Stimulated activated CD8-positive, alpha-beta memory T cell treated with anti-CD3 and anti-CD28 coated beads, Interleukin-2, amount 100 ng/mL, for 1 hour (primary cell): Measurements from ENCODE around the gene FSIP1.

Experiments used
- DNase-seq, 2 donors: peaks; one replicate each; pipeline ENCODE4 v3.0.0-alpha.2; 2020; ENCODE audit warnings: low read depth in 2 of 2

Gene FSIP1

DNA sequence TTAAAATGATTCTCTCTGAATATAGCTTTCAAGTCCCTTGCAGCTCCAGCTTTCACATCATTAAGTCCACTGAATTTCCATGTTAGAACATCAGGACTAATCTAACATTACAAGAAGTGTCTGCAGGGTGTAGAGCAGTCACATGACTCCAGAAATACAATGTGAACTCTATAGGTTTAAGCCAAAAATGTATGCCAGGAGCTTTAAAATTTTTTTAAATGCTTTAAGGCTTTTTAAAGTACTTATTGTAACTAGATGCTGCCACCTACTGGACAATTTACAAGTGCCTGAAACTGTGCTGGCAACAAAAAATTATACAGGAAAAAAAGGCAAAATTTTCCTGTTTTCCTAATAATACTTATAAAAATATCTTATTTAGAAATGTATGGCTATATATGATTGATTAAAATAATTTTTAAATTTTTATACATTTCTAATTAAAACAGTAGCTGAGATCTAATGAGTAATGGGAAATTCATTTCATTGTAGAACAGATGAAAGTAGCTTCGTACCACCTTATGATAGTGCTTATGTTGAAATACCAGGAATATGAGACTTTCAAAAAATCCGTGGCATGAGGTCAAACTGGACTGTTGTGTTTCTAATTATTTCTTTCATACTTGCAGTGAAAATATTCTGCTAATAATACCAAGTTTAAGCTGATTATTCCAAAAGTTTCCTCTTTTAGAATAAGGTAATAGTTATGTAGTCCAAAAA is 25.7 kb downstream of the FSIP1 start:
- no peak for DNase-seq

- no peak for DNase-seq
Observed at GRCh38 chr15:39752991-39753390, 29.6 kb downstream of the FSIP1 start.

GRCh38 chr15:39752246-39752645 is 30.4 kb downstream of the FSIP1 start:
- no peak for DNase-seq

- DNase-seq: no peak
Observed at GRCh38 chr15:39748276-39748675, 34.4 kb downstream of the FSIP1 start.

DNA sequence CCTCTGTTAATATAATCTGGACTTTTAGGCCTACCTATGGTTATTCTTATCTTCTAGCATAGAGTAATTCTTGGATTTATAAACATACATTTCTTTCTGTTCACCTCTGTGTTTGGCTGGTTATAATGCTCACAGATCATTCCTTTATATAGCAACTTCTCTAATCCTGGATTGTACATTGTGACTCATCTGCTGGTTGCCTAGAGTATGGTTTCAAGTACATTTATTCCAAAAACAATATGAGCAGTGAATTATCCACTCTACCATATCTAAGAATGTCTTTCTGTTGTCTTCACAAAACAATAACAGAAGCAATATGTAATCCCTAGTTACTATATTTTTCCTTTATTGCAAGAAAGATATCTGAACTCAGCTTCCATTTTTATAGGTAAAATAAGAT is 35.3 kb downstream of the FSIP1 start:
- DNase-seq: no peak

- DNase-seq: no peak
Observed at GRCh38 chr15:39746714-39747276, 35.8 kb downstream of the FSIP1 start.

- no peak for DNase-seq
Observed at GRCh38 chr15:39746176-39746575, 36.5 kb downstream of the FSIP1 start.

DNA sequence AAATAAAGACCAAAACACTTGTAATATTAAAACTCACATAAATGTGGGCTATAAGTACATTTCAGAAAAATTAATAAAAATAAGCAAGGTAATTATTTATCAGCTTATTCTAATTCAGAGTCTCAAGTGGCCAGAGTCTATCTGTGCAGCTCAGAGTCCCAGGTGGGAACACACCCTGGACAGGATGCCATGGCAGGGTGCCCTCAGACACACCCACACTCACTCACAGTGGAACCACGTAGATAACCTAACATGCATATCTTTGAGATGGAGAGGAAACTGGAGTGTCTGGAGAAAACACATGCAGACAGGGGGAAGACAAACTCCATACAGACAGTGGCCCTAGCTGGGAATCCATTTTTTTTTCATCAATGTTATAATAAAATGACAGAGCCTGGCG is 37.2 kb downstream of the FSIP1 start:
- DNase-seq: no peak

GRCh38 chr15:39744334-39745103 is 38.1 kb downstream of the FSIP1 start:
- no peak for DNase-seq

GRCh38 chr15:39743611-39744010 is 39.0 kb downstream of the FSIP1 start:
- DNase-seq: no peak

- no peak for DNase-seq
Observed at GRCh38 chr15:39741258-39741657, 41.4 kb downstream of the FSIP1 start.

DNA sequence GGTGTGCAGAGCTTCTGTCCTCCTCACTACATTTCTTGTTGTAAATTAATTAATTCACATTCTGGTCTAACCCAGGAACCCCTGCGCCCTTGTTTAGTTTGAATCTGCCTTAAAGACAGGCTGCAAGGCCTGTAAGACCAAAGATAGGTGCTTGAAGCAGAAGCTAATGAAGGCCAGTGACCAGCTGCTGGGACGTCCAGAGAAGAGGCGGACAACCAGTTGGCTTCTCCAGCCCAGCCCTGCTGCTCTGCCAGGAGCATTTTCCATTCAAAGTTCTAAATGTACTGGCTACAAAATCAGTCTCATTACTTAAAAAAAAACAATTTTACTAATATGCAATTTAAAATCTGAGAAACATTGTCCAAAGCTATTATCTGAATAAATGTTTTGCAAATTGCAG is 43.6 kb downstream of the FSIP1 start:
- DNase-seq: no peak

- no peak for DNase-seq
Observed at GRCh38 chr15:39737196-39737550, 45.5 kb downstream of the FSIP1 start.

DNA sequence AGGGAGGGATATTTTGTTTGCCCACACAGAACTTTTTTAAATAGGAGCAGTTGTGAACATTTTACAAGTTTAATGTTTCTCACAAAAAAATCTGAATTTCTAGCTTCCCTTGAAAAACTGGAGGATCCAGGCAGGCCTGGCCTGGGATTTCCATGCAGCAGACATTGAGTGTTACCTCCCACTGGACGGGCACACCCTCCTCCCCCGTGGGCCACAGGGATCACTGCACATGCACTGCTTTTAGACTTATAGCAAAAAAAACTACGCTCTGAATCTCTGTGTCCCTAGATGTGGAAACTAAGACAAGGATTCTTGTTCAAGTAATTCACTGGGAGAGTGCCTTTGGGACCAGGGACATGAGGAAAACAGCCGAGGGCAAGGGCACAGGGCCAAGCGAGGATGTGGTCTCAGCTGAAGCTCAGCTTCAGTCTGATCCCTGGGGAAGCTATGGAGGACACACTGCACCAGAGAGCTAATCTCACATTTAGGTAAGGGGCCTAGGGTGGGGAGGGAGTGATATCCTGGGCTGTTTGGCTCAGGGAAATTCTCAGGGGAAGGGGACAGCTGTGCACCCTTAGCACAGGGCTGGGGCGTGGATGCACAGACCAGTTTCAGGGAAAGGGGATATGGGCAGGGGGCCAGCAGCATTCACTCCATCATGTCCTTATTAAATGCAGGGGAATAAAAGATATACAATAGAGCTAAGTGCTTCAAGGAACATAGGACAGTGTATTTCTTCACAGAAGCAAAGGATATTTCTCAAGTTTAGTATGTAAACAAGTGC is 46.0 kb downstream of the FSIP1 start:
- DNase-seq: no peak

DNA sequence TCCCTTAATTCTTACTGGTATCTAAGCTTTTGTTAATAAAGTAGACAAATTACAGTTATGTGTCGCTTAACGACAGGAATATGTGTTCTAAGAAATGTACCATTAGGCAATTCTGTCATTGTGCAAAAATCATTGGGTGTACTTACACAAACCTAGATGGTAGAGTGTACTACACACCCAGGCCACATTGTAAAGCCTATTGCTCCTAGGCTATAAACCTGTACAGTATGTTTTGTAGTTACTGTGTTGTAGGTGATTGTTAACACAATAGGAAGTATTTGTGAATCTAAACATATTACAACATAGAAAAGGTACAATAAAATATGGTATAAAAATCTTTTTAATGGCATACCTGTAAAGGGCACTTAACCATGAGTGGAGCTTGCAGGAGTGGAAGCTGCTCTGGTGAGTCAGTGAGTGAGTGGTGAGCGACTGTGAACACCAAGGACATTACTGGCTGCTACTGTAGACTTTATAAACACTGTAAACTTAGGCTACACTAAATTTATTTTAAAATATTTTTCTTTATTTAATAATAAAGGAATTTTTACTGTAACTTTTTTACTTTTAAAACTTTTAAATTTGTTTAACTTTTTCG is 47.4 kb downstream of the FSIP1 start:
- DNase-seq: no peak

GRCh38 chr15:39731266-39731665 is 51.4 kb downstream of the FSIP1 start:
- no peak for DNase-seq

- DNase-seq: no peak
Observed at GRCh38 chr15:39730552-39730951, 52.1 kb downstream of the FSIP1 start.

DNA sequence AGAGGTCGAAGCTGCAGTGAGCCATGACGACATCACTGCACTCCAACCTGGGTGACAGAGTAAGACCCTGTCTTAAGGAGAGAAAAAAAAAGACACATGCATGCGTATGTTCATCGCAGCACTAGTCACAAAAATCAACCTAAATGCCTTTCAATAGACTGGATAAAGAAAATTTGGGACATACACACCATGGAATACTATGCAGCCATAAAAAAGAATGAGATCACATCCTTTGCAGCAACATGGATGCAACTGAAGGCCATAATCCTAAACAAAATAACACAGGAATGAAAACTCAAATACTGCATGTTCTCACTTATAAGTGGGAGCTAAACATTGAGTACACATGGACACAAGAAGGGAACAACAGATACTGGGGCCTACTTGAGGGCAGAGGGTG is 53.1 kb downstream of the FSIP1 start:
- no peak for DNase-seq

DNA sequence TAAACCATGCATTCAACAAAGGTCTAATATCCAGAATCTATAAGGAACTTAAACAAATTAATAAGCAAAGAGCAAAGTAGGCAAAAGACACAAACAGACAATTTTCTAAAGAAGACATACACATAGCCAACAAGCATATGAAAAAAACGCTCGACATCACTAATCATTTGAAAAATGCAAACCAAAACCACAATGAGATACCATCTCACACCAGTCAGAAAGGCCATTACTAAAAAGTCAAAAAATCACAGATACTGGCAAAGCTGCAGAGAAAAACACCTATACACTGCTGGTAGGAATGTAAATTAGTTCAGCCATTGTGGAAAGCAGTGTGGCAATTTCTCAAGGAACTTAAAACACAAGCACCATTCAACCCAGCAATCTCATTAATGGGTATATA is 53.8 kb downstream of the FSIP1 start:
- no peak for DNase-seq

DNA sequence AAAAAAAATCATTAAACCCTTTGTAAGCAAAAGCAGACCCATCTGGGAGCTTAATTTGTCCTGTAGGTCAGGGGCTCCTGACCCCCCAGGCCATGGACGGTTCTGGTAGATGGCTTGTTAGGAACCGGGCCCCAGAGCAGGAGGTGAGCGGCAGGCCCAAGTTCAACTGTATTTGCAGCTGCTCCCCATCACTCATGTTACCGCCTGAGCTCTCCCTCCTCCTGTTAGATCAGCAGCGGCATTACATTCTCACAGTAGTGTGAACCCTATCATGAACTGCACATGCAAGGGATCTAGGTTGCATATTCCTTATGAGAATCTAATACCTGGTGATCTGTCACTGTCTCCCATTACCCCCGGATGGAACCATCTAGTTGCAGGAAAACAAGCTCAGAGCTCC is 60.7 kb downstream of the FSIP1 start:
- no peak for DNase-seq

- no peak for DNase-seq
Observed at GRCh38 chr15:39720621-39721611, 61.7 kb downstream of the FSIP1 start.
